IPS-20b (cell line): ENCODE data around the gene RARRES1.

Experiments
- H3K27ac ChIP-seq: one replicate; pipeline ENCODE4 v1.5.1; 2013; ENCODE audit warnings: low read length
- H3K27me3 ChIP-seq: 2 replicates; pipeline ENCODE4 v1.6.1; 2013; ENCODE audit warnings: mild to moderate bottlenecking, low read length, inconsistent platforms; ENCODE audit not compliant: insufficient read depth
- H3K36me3 ChIP-seq: 2 replicates; pipeline ENCODE4 v1.6.1; 2013; ENCODE audit warnings: low read depth, mild to moderate bottlenecking, inconsistent platforms, low read length, moderate library complexity; ENCODE audit not compliant: insufficient read depth
- H3K4me1 ChIP-seq: 2 replicates; pipeline ENCODE4 v1.6.1; 2013; ENCODE audit warnings: mild to moderate bottlenecking, control low read depth, inconsistent platforms, low read length, moderate library complexity; ENCODE audit not compliant: insufficient read depth
- H3K4me3 ChIP-seq: 2 replicates; pipeline ENCODE4 v1.5.1; 2013; ENCODE audit warnings: mild to moderate bottlenecking, low read length, inconsistent platforms
- H3K9ac ChIP-seq: 2 replicates; pipeline ENCODE4 v1.6.1; 2013; ENCODE audit warnings: low read depth, mild to moderate bottlenecking, inconsistent platforms, low read length, moderate library complexity
- H3K9me3 ChIP-seq: 2 replicates; pipeline ENCODE4 v1.6.1; 2013; ENCODE audit warnings: mild to moderate bottlenecking, low read depth, low read length, inconsistent platforms; ENCODE audit not compliant: insufficient read depth

RARRES1 gene

GRCh38 chr3:158728061-158728377, 4.2 kb downstream of the RARRES1 start:
- no peaks in the 10 kb centered on the region for H3K4me1 ChIP-seq
- no peak overlapping the region for H3K4me3 ChIP-seq
- no peaks in the 10 kb centered on the region for H3K36me3 ChIP-seq
- H3K9ac ChIP-seq, result no peak overlapping the region
- H3K27ac ChIP-seq, result no peak overlapping the region
- H3K9me3 ChIP-seq, result no peaks in the 10 kb centered on the region
- H3K27me3 ChIP-seq, result peaks cover 22% of the 10 kb centered on the region

- H3K4me3 ChIP-seq, result no peak overlapping the region
- no peaks in the 10 kb centered on the region for H3K4me1 ChIP-seq
- H3K9me3 ChIP-seq, result no peaks in the 10 kb centered on the region
- H3K36me3 ChIP-seq, result no peaks in the 10 kb centered on the region
- H3K9ac ChIP-seq, result no peak overlapping the region
- H3K27ac ChIP-seq, result no peak overlapping the region
- peaks cover 16% of the 10 kb centered on the region for H3K27me3 ChIP-seq
These were observed 4.8 kb downstream of the RARRES1 start for GRCh38 chr3:158727206-158728060.

GRCh38 chr3:158725348-158726011, 6.8 kb downstream of the RARRES1 start:
- Histone ChIP-seq H3K9me3 (no peaks in the 10 kb centered on the region), H3K27me3 (no peaks in the 10 kb centered on the region), H3K4me1 (no peaks in the 10 kb centered on the region), H3K9ac (no peak overlapping the region), H3K27ac (no peak overlapping the region), H3K4me3 (no peak overlapping the region), H3K36me3 (no peaks in the 10 kb centered on the region)

- H3K9ac ChIP-seq, result no peak overlapping the region
- H3K36me3 ChIP-seq, result no peaks in the 10 kb centered on the region
- no peaks in the 10 kb centered on the region for H3K4me1 ChIP-seq
- no peaks in the 10 kb centered on the region for H3K9me3 ChIP-seq
- H3K27me3 ChIP-seq, result no peaks in the 10 kb centered on the region
- no peak overlapping the region for H3K4me3 ChIP-seq
- H3K27ac ChIP-seq, result no peak overlapping the region
These were observed 8.3 kb downstream of the RARRES1 start for GRCh38 chr3:158723991-158724390.

- Histone ChIP-seq H3K4me3 (no peak overlapping the region), H3K27me3 (no peaks in the 10 kb centered on the region), H3K9me3 (no peaks in the 10 kb centered on the region), H3K36me3 (no peaks in the 10 kb centered on the region), H3K9ac (no peak overlapping the region), H3K4me1 (no peaks in the 10 kb centered on the region; the same call in 1 of the 2 replicates), H3K27ac (no peak overlapping the region)
These were observed 10.1 kb downstream of the RARRES1 start for GRCh38 chr3:158722108-158722507.

GRCh38 chr3:158718490-158719170, 13.6 kb downstream of the RARRES1 start:
- Histone ChIP-seq H3K9me3 (no peaks in the 10 kb centered on the region), H3K36me3 (no peaks in the 10 kb centered on the region), H3K4me3 (no peak overlapping the region), H3K27me3 (no peaks in the 10 kb centered on the region), H3K27ac (no peak overlapping the region), H3K4me1 (no peaks in the 10 kb centered on the region; the same call in 1 of the 2 replicates), H3K9ac (no peak overlapping the region)

- Histone ChIP-seq H3K4me1 (peaks cover 3% of the 10 kb centered on the region; the same call in 1 of the 2 replicates), H3K36me3 (no peaks in the 10 kb centered on the region), H3K27ac (no peak overlapping the region), H3K9ac (no peak overlapping the region), H3K9me3 (no peaks in the 10 kb centered on the region), H3K4me3 (no peak overlapping the region), H3K27me3 (no peaks in the 10 kb centered on the region)
These were observed 14.7 kb downstream of the RARRES1 start for GRCh38 chr3:158717576-158717975.

GRCh38 chr3:158713094-158713499, 19.2 kb downstream of the RARRES1 start:
- no peaks in the 10 kb centered on the region for H3K9me3 ChIP-seq
- H3K27ac ChIP-seq, result no peak overlapping the region
- H3K9ac ChIP-seq, result no peak overlapping the region
- peaks cover 7% of the 10 kb centered on the region for H3K4me1 ChIP-seq
- peaks cover 28% of the 10 kb centered on the region for H3K36me3 ChIP-seq
- H3K27me3 ChIP-seq, result no peaks in the 10 kb centered on the region
- H3K4me3 ChIP-seq, result no peak overlapping the region

- peaks cover 34% of the 10 kb centered on the region for H3K36me3 ChIP-seq
- no peak overlapping the region for H3K9ac ChIP-seq
- H3K27ac ChIP-seq, result no peak overlapping the region
- no peaks in the 10 kb centered on the region for H3K9me3 ChIP-seq
- H3K4me3 ChIP-seq, result no peak overlapping the region
- no peaks in the 10 kb centered on the region for H3K27me3 ChIP-seq
- peaks cover 7% of the 10 kb centered on the region for H3K4me1 ChIP-seq
These were observed 19.8 kb downstream of the RARRES1 start for GRCh38 chr3:158712443-158712842.

- Histone ChIP-seq H3K36me3 (peaks cover 35% of the 10 kb centered on the region), H3K4me1 (peaks cover 7% of the 10 kb centered on the region), H3K27me3 (no peaks in the 10 kb centered on the region), H3K9me3 (no peaks in the 10 kb centered on the region), H3K4me3 (no peak overlapping the region), H3K27ac (no peak overlapping the region), H3K9ac (no peak overlapping the region)
These were observed 20.4 kb downstream of the RARRES1 start for GRCh38 chr3:158711886-158712285.

- Histone ChIP-seq H3K9ac (no peak overlapping the region), H3K4me1 (peaks cover 7% of the 10 kb centered on the region), H3K27me3 (no peaks in the 10 kb centered on the region), H3K36me3 (peaks cover 35% of the 10 kb centered on the region), H3K27ac (no peak overlapping the region), H3K9me3 (no peaks in the 10 kb centered on the region), H3K4me3 (no peak overlapping the region)
These were observed 21.7 kb downstream of the RARRES1 start for GRCh38 chr3:158710601-158711000.
